HepG2 (cell line): ENCODE results near the gene TAF1C. TPM values are rescaled to one million over a fixed set of nuclear protein-coding genes. Genes with fewer than 3 reads are reported as not detected.

Source experiments
- ATAC-seq: fragments of 200-7000 bp; cut with Tn5 transposase; 3 replicates; pipeline ENCODE4 v1.9.1; 2020; ENCODE audit warnings: mild to moderate bottlenecking, moderate library complexity
- BruUV-seq: library from RNA; stranded (reverse); fragments of 400-500 nt; replicated peaks from 2 replicates; lab custom pipeline; 2021; lab: Mats Ljungman, UMichigan
- CTCF ChIA-PET: fragments of 300-600 bp; formaldehyde crosslinking; extraction: SDS; loops from one replicate; lab custom pipeline; 2021; ENCODE audit warnings: low total read pairs, inconsistent platforms, low intra/inter-chr PET ratio; lab: Yijun Ruan, JAX
- POLR2A ChIA-PET: fragments of 350-600 bp; sonication (Branson Sonifier 250); formaldehyde crosslinking; loops from one replicate; lab custom pipeline; 2020; ENCODE audit warnings: antibody characterized with exemption, inconsistent platforms; lab: Yijun Ruan, JAX
- DNase-seq: peaks from one replicate; pipeline ENCODE4 v3.0.0-alpha.2; 2015; ENCODE audit warnings: low spot score
- FAIRE-seq: peaks from 3 replicates; lab custom pipeline; 2011; peaks lifted over from hg19 to GRCh38; lab: Jason Lieb, UNC
- H2AFZ ChIP-seq: one replicate; pipeline ENCODE4 v1.6.1; 2011; ENCODE audit warnings: low read length, inconsistent platforms
- H3K27ac ChIP-seq: fragments of 300-600 bp; 3 replicates; pipeline ENCODE4 v1.8.0; 2011; ENCODE audit warnings: mixed run types, mild to moderate bottlenecking, mixed read lengths, low read length, inconsistent platforms; ENCODE audit not compliant: insufficient read depth; ENCODE audit errors: extremely low read length
- H3K27me3 ChIP-seq, 2 experiments: fragments of 200-600 bp in 1 of 2; 2 replicates in 1 of 2; 3 replicates in 1 of 2; pipeline versions ENCODE4 v1.6.0 to v1.8.0; 2011; ENCODE audit warnings: low read length in 2 of 2, mild to moderate bottlenecking in 2 of 2, moderate library complexity in 2 of 2, inconsistent platforms in 1 of 2; ENCODE audit not compliant: insufficient read depth in 2 of 2, control insufficient read depth in 1 of 2
- H3K36me3 ChIP-seq, 2 experiments: fragments of 200-600 bp in 1 of 2; replicated peaks in 1 of 2; 2 replicates in 1 of 2; 3 replicates in 1 of 2; pipeline versions ENCODE4 v1.5.1 to v1.8.0; 2011; ENCODE audit warnings: low read length in 2 of 2, inconsistent platforms in 1 of 2; ENCODE audit not compliant: insufficient read depth in 2 of 2, control insufficient read depth in 1 of 2
- H3K4me1 ChIP-seq: 2 replicates; pipeline ENCODE4 v1.5.1; 2012; ENCODE audit warnings: low read length, inconsistent platforms; ENCODE audit not compliant: insufficient read depth
- H3K4me2 ChIP-seq: 2 replicates; pipeline ENCODE4 v1.6.0; 2011; ENCODE audit warnings: low read depth, low read length, inconsistent platforms
- H3K4me3 ChIP-seq, 3 experiments: fragments of 200-600 bp in 1 of 3; sonication (generic), shearing (Covaris generic) in 1 of 3; replicated peaks in 1 of 3; 2 replicates each; pipeline ENCODE4 v1.5.1; 2011 to 2016; ENCODE audit warnings: low read length in 3 of 3, inconsistent platforms in 2 of 3, low read depth in 2 of 3, mild to moderate bottlenecking in 2 of 3, control low read depth in 1 of 3, mixed read lengths in 1 of 3; ENCODE audit not compliant: insufficient read depth in 1 of 3
- H3K79me2 ChIP-seq: one replicate; pipeline ENCODE4 v1.6.1; 2011; ENCODE audit warnings: low read length, inconsistent platforms; ENCODE audit not compliant: insufficient read depth
- H3K9ac ChIP-seq: 2 replicates; pipeline ENCODE4 v1.6.0; 2011; ENCODE audit warnings: mild to moderate bottlenecking, low read depth, low read length, inconsistent platforms; ENCODE audit not compliant: insufficient read depth
- H3K9me3 ChIP-seq: 2 replicates; pipeline ENCODE4 v1.5.1; 2012; ENCODE audit warnings: mild to moderate bottlenecking, low read length
- H4K20me1 ChIP-seq: 2 replicates; pipeline ENCODE4 v1.6.0; 2011; ENCODE audit warnings: inconsistent platforms, mild to moderate bottlenecking, low read length, moderate library complexity; ENCODE audit not compliant: insufficient read depth
- DRAP1 ChIP-seq: IDR thresholded peaks from 2 replicates; pipeline ENCODE4 v1.6.1; 2016; ENCODE audit warnings: missing genetic modification reagents, missing compliant biosample characterization
- E2F1 ChIP-seq: sonication (generic); formaldehyde crosslinking; IDR thresholded peaks from 2 replicates; pipeline ENCODE4 v1.5.0; 2020; ENCODE audit warnings: missing genetic modification reagents
- GPN1 ChIP-seq: sonication (generic); formaldehyde crosslinking; IDR thresholded peaks from 2 replicates; pipeline ENCODE4 v1.5.1; 2020; ENCODE audit warnings: missing genetic modification reagents, borderline replicate concordance
- HNF4G ChIP-seq, 2 experiments: sonication (generic) in 1 of 2; formaldehyde crosslinking in 1 of 2; IDR thresholded peaks; 2 replicates each; pipeline versions ENCODE4 v1.4.0 to v1.6.1; 2011 to 2020; ENCODE audit warnings: borderline replicate concordance in 2 of 2, low read depth in 2 of 2, mild to moderate bottlenecking in 2 of 2, low read length in 1 of 2, missing genetic modification reagents in 1 of 2, moderate library complexity in 1 of 2
- IKZF4 ChIP-seq: sonication (generic); formaldehyde crosslinking; IDR thresholded peaks from 2 replicates; pipeline ENCODE4 v1.5.1; 2020; ENCODE audit warnings: borderline replicate concordance, mild to moderate bottlenecking, low read depth, missing genetic modification reagents; ENCODE audit errors: not compliant biosample characterization
- KLF11 ChIP-seq: IDR thresholded peaks from 2 replicates; pipeline ENCODE4 v1.6.1; 2016; ENCODE audit warnings: missing compliant biosample characterization
- TOPORS ChIP-seq: sonication (generic); formaldehyde crosslinking; IDR thresholded peaks from 2 replicates; pipeline ENCODE4 v1.8.0; 2023; ENCODE audit warnings: mild to moderate bottlenecking, missing genetic modification reagents
- ZFP36L2 ChIP-seq: sonication (generic); formaldehyde crosslinking; IDR thresholded peaks from 2 replicates; pipeline ENCODE4 v1.4.0; 2020; ENCODE audit warnings: missing genetic modification reagents
- ZNF136 ChIP-seq: sonication (generic); formaldehyde crosslinking; IDR thresholded peaks from 2 replicates; pipeline ENCODE4 v1.8.1; 2022; ENCODE audit warnings: low read depth, mild to moderate bottlenecking, moderate library complexity, missing genetic modification reagents
- ZNF225 ChIP-seq: sonication (generic); formaldehyde crosslinking; IDR thresholded peaks from 2 replicates; pipeline ENCODE4 v1.4.0; 2020; ENCODE audit warnings: mild to moderate bottlenecking, missing genetic modification reagents
- ZNF264 ChIP-seq: sonication (generic); formaldehyde crosslinking; IDR thresholded peaks from 2 replicates; pipeline ENCODE4 v1.4.0; 2020; ENCODE audit warnings: missing genetic modification reagents
- ZNF558 ChIP-seq: sonication (generic); formaldehyde crosslinking; IDR thresholded peaks from 2 replicates; pipeline ENCODE4 v1.9.0; 2022; ENCODE audit warnings: mild to moderate bottlenecking, missing genetic modification reagents, borderline replicate concordance
- ZNF563 ChIP-seq: sonication (generic); formaldehyde crosslinking; IDR thresholded peaks from 2 replicates; pipeline ENCODE4 v1.8.0; 2022; ENCODE audit warnings: mild to moderate bottlenecking, moderate library complexity, missing genetic modification reagents
- ZNF569 ChIP-seq: sonication (generic); formaldehyde crosslinking; IDR thresholded peaks from 2 replicates; pipeline ENCODE4 v1.5.0; 2020; ENCODE audit warnings: mild to moderate bottlenecking, missing genetic modification reagents, moderate library complexity, borderline replicate concordance
- ZSCAN9 ChIP-seq: IDR thresholded peaks from 2 replicates; pipeline ENCODE4 v1.6.1; 2016; ENCODE audit warnings: borderline replicate concordance
- WGBS: methylation state at CpG from one replicate; pipeline ENCODE4 v1.1.6; 2017; ENCODE audit warnings: low lambda C conversion rate; 5-methylcytosine and 5-hydroxymethylcytosine counted together
- in situ Hi-C: cut with HindIII; loops from 2 replicates; pipeline ENCODE4 v1.10.0; 2017; ENCODE audit warnings: low pct_unique_long_range_greater_than_20kb; ENCODE audit not compliant: extremely low pct_ligation_motif_present
- intact Hi-C: fragments of 100-400 bp; cut with micrococcal nuclease; formaldehyde crosslinking; loops from one replicate; pipeline ENCODE4 v1.10.0; 2022; ENCODE audit not compliant: unreplicated experiment
- polyA plus RNA-seq, 8 experiments: library from polyadenylated mRNA; depleted of rRNA in 3 of 8; stranded (reverse) in 7 of 8; unstranded in 1 of 8; fragments of >200 nt; fragmentation: Illumina TruSeq in 4 of 8; extraction: Trizol in 4 of 8; gene quantifications; 2 replicates each; pipeline versions ENCODE4 v1.2.1 to v1.2.3, GENCODE V29; 2011 to 2016; ENCODE audit warnings: low read depth in 4 of 8, missing spikeins in 1 of 8, mixed read lengths in 1 of 8; ENCODE audit not compliant: insufficient read depth in 1 of 8
- total RNA-seq, 5 experiments: library from RNA; depleted of rRNA; stranded (reverse); fragments of >200 nt; fragmentation: Illumina TruSeq; extraction: Trizol; gene quantifications; 2 replicates each; pipeline ENCODE4 v1.2.3, GENCODE V29; 2016; ENCODE audit warnings: low read depth in 1 of 5

TAF1C gene
- total and polyA plus RNA-seq, 2 of the 13 experiments (the other 11 are each of a cell fraction or from before 2014, with no cell fraction given): 15.6 to 20.8 TPM

GRCh38 chr16:84174396-84174795 is 12.5 kb downstream of the TAF1C start:
- Histone ChIP-seq H4K20me1 (no peaks in the 10 kb centered on the region), H3K79me2 (no peaks in the 10 kb centered on the region), H3K36me3 (peaks cover 1 to 9% of the 10 kb centered on the region in 2 experiments; a peak in 2 of 5 replicates), H3K27ac (no peak overlapping the region), H2AFZ (no peak overlapping the region), H3K9ac (no peak overlapping the region), H3K9me3 (no peaks in the 10 kb centered on the region), H3K4me1 (peaks cover 37% of the 10 kb centered on the region), H3K27me3 (peaks cover 3 to 11% of the 10 kb centered on the region in 2 experiments; a peak in 4 of 5 replicates), H3K4me2 (peak overlapping the region; percentile 28), H3K4me3 (no peak overlapping the region)
- ChIA-PET POLR2A (no interaction called here), CTCF (interaction anchor here (1.2 to 2.1 kb wide), 3 partner anchors 30 to 90 kb away, joined by 3 to 23 read pairs (median 6); partner anchors contain the start of genes DNAAF1 and HSDL1)
- FAIRE-seq (no peak), ATAC-seq (no peak), DNase-seq (no peak)
- WGBS: 22% methylated on average over 11 of the region's 11 CpGs
- BruUV-seq: no TSS peak
- intact Hi-C loops (loop anchor here (2.0 kb wide), 1 partner anchor 30 kb away; the partner anchor contains the start of genes DNAAF1 and HSDL1), in situ Hi-C loops (no loop called here)
- no peak for TF ChIP-seq KLF11 (CRISPR knock-in tag)
- no peak for TF ChIP-seq GPN1 (CRISPR knock-in tag)
- no peak for TF ChIP-seq ZNF225 (CRISPR knock-in tag)
- no peak for TF ChIP-seq DRAP1 (CRISPR knock-in tag)
- no peak for TF ChIP-seq E2F1 (CRISPR knock-in tag)
- no peak for TF ChIP-seq IKZF4 (CRISPR knock-in tag)
- no peak for TF ChIP-seq TOPORS (CRISPR knock-in tag)
- TF ChIP-seq ZNF264 (CRISPR knock-in tag): no peak
- no peak for TF ChIP-seq HNF4G (IDR thresholded peaks at IDR 0.05; ENCODE audit: borderline replicate concordance, low read depth, low read length)
- no peak for TF ChIP-seq HNF4G (CRISPR knock-in tag; IDR thresholded peaks at IDR 0.05; ENCODE audit: borderline replicate concordance, low read depth)
- TF ChIP-seq ZSCAN9 (CRISPR knock-in tag): no peak
- no peak for TF ChIP-seq ZNF563 (CRISPR knock-in tag)
- TF ChIP-seq ZFP36L2: no peak
- no peak for TF ChIP-seq ZNF136 (CRISPR knock-in tag)
- no peak for TF ChIP-seq ZNF558
- no peak for TF ChIP-seq ZNF569 (CRISPR knock-in tag)
